CD4-positive, alpha-beta T cell (primary cell): ENCODE data around the gene UGP2. TPM values are rescaled to one million over a fixed set of nuclear protein-coding genes. Genes with fewer than 3 reads are reported as not detected.

Source experiments
- ATAC-seq: fragments of 200-7000 bp; cut with Tn5 transposase; one replicate; pipeline ENCODE4 v1.10.0; 2022; ENCODE audit warnings: mild to moderate bottlenecking; ENCODE audit not compliant: poor library complexity
- CTCF ChIA-PET: fragments of 350-600 bp; sonication (Branson Sonifier 250); formaldehyde crosslinking; loops from one replicate; lab custom pipeline; 2021; ENCODE audit warnings: antibody characterized with exemption, inconsistent platforms; lab: Charles Lee
- POLR2A ChIA-PET: fragments of 350-600 bp; sonication (Branson Sonifier 250); formaldehyde crosslinking; loops from one replicate; lab custom pipeline; 2021; ENCODE audit warnings: antibody characterized with exemption, inconsistent platforms; lab: Charles Lee
- DNase-seq, 14 experiments: peaks; one replicate each; pipeline ENCODE4 v3.0.0-alpha.2; 2013 to 2020; ENCODE audit warnings: mixed read lengths in 2 of 14
- H3K27ac ChIP-seq, 2 donors: one replicate each; pipeline versions ENCODE4 v1.5.1 to v1.7.0; 2013; ENCODE audit warnings: low read length in 2 of 2, low read depth in 1 of 2, mild to moderate bottlenecking in 1 of 2
- H3K27me3 ChIP-seq, 2 experiments: 1 replicate in 1 of 2; 2 replicates in 1 of 2; pipeline versions ENCODE4 v1.6.1 to v1.7.0; 2013; ENCODE audit warnings: low read length in 2 of 2, control low read depth in 1 of 2, mild to moderate bottlenecking in 1 of 2, moderate library complexity in 1 of 2; ENCODE audit not compliant: insufficient read depth in 2 of 2, control insufficient read depth in 1 of 2
- H3K36me3 ChIP-seq: one replicate; pipeline ENCODE4 v1.6.1; 2013; ENCODE audit warnings: low read length, control low read depth; ENCODE audit not compliant: insufficient read depth
- H3K4me1 ChIP-seq: one replicate; pipeline ENCODE4 v1.6.1; 2013; ENCODE audit warnings: low read length, control low read depth; ENCODE audit not compliant: insufficient read depth
- H3K4me3 ChIP-seq: one replicate; pipeline ENCODE4 v1.5.1; 2013; ENCODE audit warnings: mild to moderate bottlenecking, low read length, moderate library complexity
- H3K9me3 ChIP-seq, 2 experiments: 1 replicate in 1 of 2; 2 replicates in 1 of 2; pipeline versions ENCODE4 v1.6.1 to v1.7.0; 2013; ENCODE audit warnings: low read length in 2 of 2, mild to moderate bottlenecking in 2 of 2, control low read depth in 1 of 2, moderate library complexity in 1 of 2; ENCODE audit not compliant: control insufficient read depth in 1 of 2, insufficient read depth in 1 of 2
- H3K27ac Mint-ChIP-seq: one replicate; pipeline ENCODE4 v1.8.0; 2020; ENCODE audit warnings: mixed read lengths
- H3K27me3 Mint-ChIP-seq: one replicate; pipeline ENCODE4 v1.8.0; 2021; ENCODE audit warnings: mixed read lengths
- H3K36me3 Mint-ChIP-seq: one replicate; pipeline ENCODE4 v1.8.0; 2021; ENCODE audit warnings: low read depth, mixed read lengths
- H3K4me1 Mint-ChIP-seq: one replicate; pipeline ENCODE4 v1.8.0; 2021; ENCODE audit warnings: low read depth, mixed read lengths
- H3K4me3 Mint-ChIP-seq: one replicate; pipeline ENCODE4 v1.8.0; 2020; ENCODE audit warnings: mild to moderate bottlenecking, mixed read lengths
- H3K9me3 Mint-ChIP-seq: one replicate; pipeline ENCODE4 v1.8.0; 2020; ENCODE audit warnings: mixed read lengths
- CTCF ChIP-seq: fragments of 200-600 bp; IDR thresholded peaks from one replicate; pipeline ENCODE4 v1.8.0; 2022; ENCODE audit warnings: antibody characterized with exemption, mild to moderate bottlenecking
- intact Hi-C, 2 experiments: fragments of 100-400 bp; cut with DNase I in 1 of 2; cut with micrococcal nuclease in 1 of 2; formaldehyde crosslinking; loops; one replicate each; pipeline versions ENCODE4 v1.15.1 to v1.9.0; 2023 to 2025; cut with DNase I, micrococcal nuclease
- total RNA-seq, 174 experiments: library from RNA in 2 of 174; stranded (reverse) in 2 of 174; gene quantifications; one replicate each; pipeline ENCODE4 v1.2.3 and lab custom pipeline; 2021 to 2026

Gene UGP2
- total RNA-seq, 2 experiments from 2014 or later, result 47.1 to 53.2 TPM

GRCh38 chr2:63842149-63843061, 709 bp downstream of the UGP2 start:
- TF ChIP-seq CTCF, result no peak
- Histone ChIP-seq H3K4me1 (peaks cover 29% of the 10 kb centered on the region), H3K27me3 (no peaks in the 10 kb centered on the region), H3K36me3 (peaks cover 3% of the 10 kb centered on the region), H3K4me3 (peak overlapping the region; percentile 99), H3K27ac (peak overlapping the region; percentile 29 to 87), H3K9me3 (no peaks in the 10 kb centered on the region)
- Mint-ChIP-seq H3K27ac (peak overlapping the region; percentile 97), H3K9me3 (no peaks in the 10 kb centered on the region), H3K4me1 (peaks cover 56% of the 10 kb centered on the region), H3K36me3 (peaks cover 30% of the 10 kb centered on the region), H3K27me3 (no peaks in the 10 kb centered on the region), H3K4me3 (peak overlapping the region; percentile 99)
- intact Hi-C loops, result loop anchor here (1.0 to 10.0 kb wide), 8 partner anchors 16 to 1592 kb away; partner anchors contain the start of genes CEP68 (in 1 of the 2), MDH1 (in 1 of the 2), SPRED2 (in 1 of the 2) and VPS54 (in 1 of the 2)
- CTCF ChIA-PET, result interaction anchor here (0.7 to 5.8 kb wide), 3 partner anchors 11 to 1249 kb away, joined by 3 to 50 read pairs (median 39); no protein-coding TSS in a partner anchor
- POLR2A ChIA-PET, result interaction anchor here (1.1 to 3.9 kb wide), 10 partner anchors 9 to 1287 kb away, joined by 3 to 93 read pairs (median 5); partner anchors contain the start of genes AFTPH, MDH1, RAB1A and WDPCP
- DNase-seq, result peak in 4 of 14 experiments; percentile 15 to 51 (median 22)
- peak; percentile 2 for ATAC-seq

- Histone ChIP-seq H3K4me3 (peak overlapping the region; percentile 99), H3K27ac (no peak overlapping the region), H3K4me1 (peaks cover 29% of the 10 kb centered on the region), H3K27me3 (no peaks in the 10 kb centered on the region), H3K36me3 (peaks cover 3% of the 10 kb centered on the region), H3K9me3 (no peaks in the 10 kb centered on the region)
- CTCF ChIA-PET, result interaction anchor here (5.4 to 5.8 kb wide), 2 partner anchors 11 to 18 kb away, joined by 39 to 50 read pairs; no protein-coding TSS in a partner anchor
- no peak for TF ChIP-seq CTCF
- intact Hi-C loops, result loop anchor here in 1 of 2 experiments (2.0 to 10.0 kb wide), 7 partner anchors 16 to 1592 kb away; partner anchors contain the start of genes CEP68, MDH1, SPRED2 and VPS54
- Mint-ChIP-seq H3K4me3 (peak overlapping the region; percentile 99), H3K36me3 (peaks cover 37% of the 10 kb centered on the region), H3K4me1 (peaks cover 63% of the 10 kb centered on the region), H3K27ac (peak overlapping the region; percentile 97), H3K9me3 (no peaks in the 10 kb centered on the region), H3K27me3 (no peaks in the 10 kb centered on the region)
- POLR2A ChIA-PET, result interaction anchor here (1.2 to 3.9 kb wide), 5 partner anchors 8 to 1212 kb away, joined by 3 to 93 read pairs (median 43); partner anchors contain the start of genes MDH1 and WDPCP
- no peak for ATAC-seq
- no peak for DNase-seq
Measured at GRCh38 chr2:63843093-63843492, 1.4 kb downstream of the UGP2 start.

GRCh38 chr2:63843791-63844190, 2.1 kb downstream of the UGP2 start:
- no peak for TF ChIP-seq CTCF
- Histone ChIP-seq H3K27ac (no peak overlapping the region), H3K9me3 (no peaks in the 10 kb centered on the region), H3K27me3 (no peaks in the 10 kb centered on the region), H3K36me3 (peaks cover 3% of the 10 kb centered on the region), H3K4me3 (no peak overlapping the region), H3K4me1 (peaks cover 29% of the 10 kb centered on the region)
- peak overlapping the region; percentile 39 for H3K27ac Mint-ChIP-seq
- H3K36me3 Mint-ChIP-seq, result peaks cover 38% of the 10 kb centered on the region
- intact Hi-C loops, result loop anchor here in 1 of 2 experiments (2.0 to 10.0 kb wide), 7 partner anchors 15 to 1591 kb away; partner anchors contain the start of genes CEP68, MDH1, SPRED2 and VPS54
- no peaks in the 10 kb centered on the region for H3K9me3 Mint-ChIP-seq
- H3K4me3 Mint-ChIP-seq, result peak overlapping the region; percentile 81
- POLR2A ChIA-PET, result interaction anchor here (1.2 to 3.9 kb wide), 3 partner anchors 7 to 1212 kb away, joined by 3 to 93 read pairs (median 43); no protein-coding TSS in a partner anchor
- no peak for ATAC-seq
- H3K27me3 Mint-ChIP-seq, result no peaks in the 10 kb centered on the region
- peaks cover 65% of the 10 kb centered on the region for H3K4me1 Mint-ChIP-seq
- no peak for DNase-seq
- CTCF ChIA-PET, result interaction anchor here (1.2 to 5.8 kb wide), 3 partner anchors 9 to 17 kb away, joined by 4 to 50 read pairs (median 13); no protein-coding TSS in a partner anchor
